Inferior parietal cortex (tissue), 1 donor: Measurements from ENCODE around the gene KSR2.

Source experiments
- DNase-seq: peaks from one replicate; pipeline ENCODE4 v3.0.0-alpha.2; 2016; ENCODE audit errors: extremely low spot score

KSR2 gene

DNA sequence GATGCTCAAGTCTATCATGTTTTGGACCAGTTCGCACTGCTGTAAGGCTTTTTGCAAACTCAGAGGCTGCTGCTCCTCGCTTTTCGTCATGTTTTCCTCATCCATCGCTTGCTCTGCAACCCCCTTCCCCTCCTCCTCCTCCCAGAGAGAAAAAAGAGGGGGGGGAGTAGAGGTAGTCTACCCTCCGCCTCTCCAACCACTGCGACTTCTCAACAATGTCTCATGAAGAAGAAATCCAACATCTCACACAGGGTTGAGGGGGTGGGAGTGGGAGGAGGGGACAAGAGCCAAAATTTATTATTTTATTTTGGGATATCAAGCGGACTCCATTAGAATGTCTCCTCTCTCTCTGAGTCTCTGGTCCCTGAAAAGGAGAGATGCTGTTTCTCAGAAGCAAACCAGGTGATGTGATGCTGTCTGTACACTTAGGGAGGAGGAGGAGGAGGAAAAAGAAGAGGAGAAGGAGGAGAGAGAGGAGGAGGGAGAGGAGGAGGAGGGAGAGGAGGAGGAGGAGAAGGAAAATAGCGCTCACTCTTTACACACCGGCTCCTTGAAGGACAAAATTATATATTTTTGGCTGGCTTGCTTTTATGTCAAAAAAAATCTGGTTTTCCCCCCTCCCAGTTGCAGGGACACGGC is 520 bp downstream of the KSR2 start:
- no peak for DNase-seq

DNA sequence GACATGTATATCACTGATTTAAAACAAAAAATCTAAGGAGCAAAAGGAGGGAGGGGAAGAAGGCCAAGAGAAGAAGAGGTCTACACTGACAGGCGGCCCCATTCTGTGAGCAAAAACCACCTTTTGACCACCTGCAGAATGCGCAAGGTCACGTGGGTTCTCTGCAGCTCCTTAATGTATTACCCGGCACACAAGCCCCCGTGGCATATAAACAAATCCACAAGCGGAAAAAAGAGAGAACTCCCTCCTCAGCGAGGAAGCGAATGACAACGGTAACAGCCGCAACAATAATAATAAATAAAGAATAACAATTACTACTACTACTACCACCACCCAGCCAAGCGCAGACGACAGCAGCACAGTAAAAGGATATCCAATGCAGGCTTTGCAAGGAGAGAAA is 1.3 kb downstream of the KSR2 start:
- DNase-seq = peak; percentile 17

DNA sequence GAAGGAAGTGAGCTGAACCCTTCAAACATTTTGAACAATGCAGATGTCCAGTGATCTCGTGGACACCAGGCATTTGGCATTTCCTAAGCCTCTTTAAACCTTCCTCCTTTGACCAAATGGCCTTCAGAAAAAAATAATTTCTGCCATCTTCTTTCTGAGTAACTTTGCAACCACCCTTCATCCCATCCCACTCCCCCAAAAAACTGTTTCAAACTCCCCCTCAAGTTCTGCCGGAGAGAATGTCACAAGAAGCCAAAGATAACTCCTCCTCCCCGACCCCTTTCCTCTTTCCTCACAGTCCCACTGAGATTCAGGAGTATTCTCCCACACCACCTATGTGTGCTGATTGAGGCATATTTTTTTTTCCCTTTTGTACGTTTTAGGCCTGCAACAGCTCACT is 1.7 kb downstream of the KSR2 start:
- no peak for DNase-seq

DNA sequence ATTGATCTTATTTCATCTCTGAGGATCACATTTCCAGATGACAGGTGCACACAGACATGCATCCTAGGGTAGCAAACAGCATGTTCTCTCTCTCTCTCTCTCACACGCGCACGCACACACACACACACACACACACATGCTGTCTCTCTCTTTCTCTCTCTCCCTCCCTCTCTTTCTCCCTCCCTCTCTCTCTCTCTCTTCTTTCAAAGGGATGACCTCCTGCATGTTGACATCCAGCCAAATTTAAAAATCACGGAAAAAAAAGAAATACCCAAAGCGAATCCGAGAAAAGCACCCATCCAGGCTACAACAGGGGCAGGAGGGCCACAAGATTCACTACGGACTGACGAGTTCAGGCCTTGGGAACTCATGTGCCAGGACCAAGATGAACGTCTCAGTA is 2.3 kb downstream of the KSR2 start:
- DNase-seq = no peak

DNA sequence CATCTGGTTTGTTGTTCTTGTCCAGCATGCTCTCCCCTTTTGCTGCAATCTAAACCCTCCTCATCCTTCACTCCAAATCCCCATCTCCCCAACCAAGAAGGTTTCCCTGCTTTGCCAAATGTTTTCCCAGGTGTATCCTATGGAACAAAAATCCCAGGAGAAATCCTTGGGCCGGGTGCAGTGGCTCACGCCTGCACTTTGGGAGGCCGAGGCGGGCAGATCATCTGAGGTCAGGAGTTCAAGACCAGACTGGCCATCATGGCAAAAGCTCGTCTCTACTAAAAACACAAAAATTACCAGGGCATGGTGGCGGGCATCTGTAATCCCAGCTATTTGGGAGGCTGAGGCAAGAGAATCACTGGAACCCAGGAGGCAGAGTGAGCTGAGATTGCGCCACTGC is 5.0 kb downstream of the KSR2 start:
- DNase-seq = no peak

DNA sequence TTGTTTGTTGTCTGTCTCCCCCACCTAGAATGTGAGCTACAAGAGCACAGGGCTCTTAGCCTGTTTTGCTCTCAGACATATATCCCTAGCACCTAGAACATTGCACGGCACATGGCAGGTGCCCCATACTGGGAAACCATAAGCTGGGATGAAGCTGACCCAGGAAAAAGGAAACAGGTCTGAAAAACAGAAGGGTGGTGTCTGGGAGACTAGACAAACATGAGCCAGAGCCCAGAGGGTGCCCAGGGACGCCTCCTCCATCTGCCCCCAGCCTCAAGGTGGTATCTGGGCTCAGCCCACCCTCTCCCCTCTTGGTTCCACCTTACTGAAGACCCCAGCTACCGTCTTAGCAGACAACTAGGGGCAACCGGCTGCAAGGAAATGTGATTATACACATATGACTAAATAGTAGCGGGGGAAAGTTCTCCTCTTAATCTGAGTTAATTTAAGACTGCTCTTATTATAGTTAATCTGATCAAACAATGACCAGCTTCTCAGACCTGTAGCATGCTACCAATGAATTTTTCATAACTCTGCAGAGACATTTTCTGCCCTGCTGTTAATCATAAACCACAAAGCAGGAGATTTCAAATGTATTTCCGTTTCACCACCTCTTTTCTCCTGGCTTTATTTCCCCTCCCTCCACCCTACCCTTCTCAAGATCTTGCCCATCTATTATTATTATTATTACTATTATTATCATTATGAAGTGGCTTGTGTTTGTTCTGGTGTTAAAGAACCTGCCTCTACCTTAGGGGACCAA is 31.9 kb downstream of the KSR2 start:
- DNase-seq = no peak

DNA sequence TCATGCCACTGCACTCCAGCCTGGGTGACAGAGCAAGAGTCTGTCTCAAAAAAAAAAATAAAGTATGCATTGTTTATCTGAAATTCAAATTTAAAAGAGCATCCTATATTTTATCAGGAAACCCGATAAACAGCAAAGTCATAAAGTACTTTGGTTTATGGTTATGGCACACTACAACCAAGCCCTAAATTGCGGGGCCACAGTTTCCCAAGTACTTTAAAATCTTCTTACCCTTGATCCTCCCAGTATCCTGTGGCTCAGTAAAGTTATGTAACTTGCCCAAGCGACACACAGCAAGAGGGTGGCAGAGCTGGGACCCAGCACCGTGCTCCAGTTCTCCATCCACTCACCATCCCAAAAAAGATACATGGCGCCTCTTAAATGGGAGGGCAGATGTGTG is 35.2 kb downstream of the KSR2 start:
- DNase-seq = no peak

DNA sequence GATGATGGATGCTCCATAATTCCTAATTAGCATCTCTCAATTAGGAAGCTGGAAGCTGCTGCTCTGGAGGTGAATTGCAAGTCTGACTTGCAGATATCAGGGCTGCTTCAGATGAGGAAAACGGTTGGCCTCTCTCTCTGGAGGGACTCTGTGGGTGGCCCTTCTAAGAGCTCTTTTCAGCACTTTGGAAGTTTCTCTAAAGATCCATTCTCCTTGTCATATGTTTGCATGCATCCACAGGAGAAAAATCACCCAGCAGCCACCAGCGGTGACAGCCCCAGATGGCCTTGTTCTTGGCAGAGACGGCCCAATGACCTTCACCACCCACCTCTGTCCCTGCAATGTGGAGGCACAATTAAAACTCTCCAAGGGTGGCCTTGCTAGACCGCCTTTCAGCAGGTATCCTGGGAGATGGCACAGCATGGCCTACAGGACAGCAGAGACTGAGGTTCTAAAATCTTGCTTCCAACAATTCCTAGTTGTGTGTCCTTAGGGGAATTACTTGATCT is 42.3 kb downstream of the KSR2 start:
- no peak for DNase-seq

DNA sequence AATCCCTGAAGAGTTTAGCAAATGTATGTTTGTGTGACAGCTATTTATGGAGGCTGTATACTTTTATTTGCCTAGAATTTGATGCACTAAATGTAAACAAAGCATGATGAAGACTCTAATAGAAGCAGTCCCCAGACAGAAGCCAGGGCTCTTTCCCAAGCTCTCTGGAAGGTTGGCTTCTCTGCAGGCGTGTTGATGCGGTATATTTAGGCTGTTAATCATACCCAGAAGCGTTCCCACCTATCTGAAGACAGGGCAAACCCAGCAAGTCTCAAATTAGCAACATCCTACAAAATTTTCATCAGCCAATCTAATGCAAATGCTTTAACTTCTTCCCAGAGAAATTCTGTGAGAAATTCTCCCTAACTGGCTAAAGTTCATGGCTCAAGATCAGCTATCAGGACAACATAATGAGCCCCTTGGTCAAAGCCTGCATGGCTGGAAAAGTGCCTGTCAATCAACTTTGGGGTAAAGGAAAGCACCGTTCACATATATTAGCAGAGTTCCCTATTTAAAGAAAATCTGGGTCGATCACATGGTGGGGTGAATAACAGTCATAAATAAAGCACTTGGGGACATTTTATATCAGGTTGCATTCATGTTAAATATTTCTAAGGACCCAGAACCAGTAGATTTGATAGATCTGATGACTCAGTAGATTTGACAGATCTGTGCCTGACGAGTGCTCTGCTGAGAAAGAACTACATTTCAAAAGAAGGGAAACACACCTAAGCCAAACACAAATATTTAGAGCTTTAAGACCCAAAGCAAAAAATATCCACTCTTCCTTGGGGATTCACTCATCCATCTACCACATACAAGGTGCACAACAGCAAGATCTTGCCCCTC is 46.6 kb downstream of the KSR2 start:
- DNase-seq = peak; percentile 19

DNA sequence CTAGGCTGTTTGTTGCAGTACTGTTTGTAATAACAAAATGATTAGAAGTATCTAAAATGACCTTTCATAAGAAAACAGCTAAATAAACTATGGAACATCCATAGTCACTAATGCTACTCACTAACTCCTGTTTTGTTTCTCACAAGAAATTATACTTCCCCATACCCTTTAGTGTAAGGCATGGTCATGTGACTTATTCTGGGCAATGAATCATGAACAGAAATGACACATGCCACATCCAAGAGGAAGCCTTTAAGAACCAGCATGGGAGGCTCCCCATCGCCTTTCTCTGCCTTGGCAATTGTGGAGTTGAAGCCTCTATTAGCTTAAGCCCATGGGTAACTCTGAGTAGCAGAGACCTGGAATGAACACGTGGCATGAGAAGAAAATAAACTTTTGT is 49.3 kb downstream of the KSR2 start:
- DNase-seq = no peak

DNA sequence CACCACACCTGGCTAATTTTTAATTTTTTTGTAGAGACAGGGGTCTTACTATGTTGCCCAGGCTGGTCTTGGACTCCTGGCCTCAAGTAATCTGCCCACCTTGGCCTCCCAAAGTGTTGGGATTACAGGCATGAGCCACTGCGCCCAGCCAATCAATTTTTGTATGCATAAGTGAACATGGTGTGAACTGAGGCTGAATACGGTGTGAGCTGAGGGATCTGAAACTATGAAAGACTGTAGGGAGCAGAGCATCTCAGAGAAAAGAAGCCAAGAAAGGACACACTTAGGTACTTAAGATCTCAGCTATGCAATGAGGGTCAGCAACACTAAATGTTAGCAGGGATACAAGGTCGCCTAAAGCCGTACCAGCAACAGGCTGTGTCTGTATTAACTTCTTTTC is 54.1 kb downstream of the KSR2 start:
- DNase-seq = no peak

DNA sequence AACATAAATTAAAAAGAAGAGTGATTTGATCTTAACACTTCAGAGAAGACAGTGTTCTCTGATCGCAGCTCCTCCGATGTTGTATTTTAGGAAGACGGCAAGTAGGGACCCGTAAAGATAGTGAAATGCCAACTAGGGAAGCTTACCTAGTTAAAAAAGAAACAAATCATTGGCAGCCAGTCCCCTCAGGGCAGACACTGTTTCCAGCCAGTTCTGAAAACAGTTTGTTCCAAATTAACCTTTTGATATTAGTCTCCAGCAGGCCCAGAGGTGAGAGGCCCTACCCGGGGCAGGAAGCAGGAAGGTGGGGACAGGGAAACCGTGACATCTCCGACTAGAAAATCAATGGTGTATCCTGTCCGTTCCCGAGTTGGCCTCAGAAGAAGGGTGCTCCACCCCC is 56.0 kb downstream of the KSR2 start:
- DNase-seq = no peak

DNA sequence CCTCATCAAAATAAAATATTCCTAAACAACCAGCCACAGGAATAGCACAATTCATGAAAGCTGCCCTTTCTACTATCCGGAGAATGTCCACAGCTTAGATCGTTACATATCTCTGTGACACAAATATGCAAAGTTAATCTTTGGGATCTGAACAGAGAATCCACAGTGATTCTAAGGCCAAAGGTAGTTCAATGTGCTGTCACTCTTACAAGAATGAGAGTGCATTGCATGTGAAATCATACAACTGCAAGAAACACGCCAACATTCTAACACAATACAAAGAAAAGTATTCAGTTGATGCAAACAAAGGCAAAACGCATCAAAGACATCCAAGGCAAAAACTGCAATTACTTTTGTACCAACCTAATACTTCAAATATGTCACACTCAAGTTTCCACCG is 60.4 kb downstream of the KSR2 start:
- DNase-seq = no peak

DNA sequence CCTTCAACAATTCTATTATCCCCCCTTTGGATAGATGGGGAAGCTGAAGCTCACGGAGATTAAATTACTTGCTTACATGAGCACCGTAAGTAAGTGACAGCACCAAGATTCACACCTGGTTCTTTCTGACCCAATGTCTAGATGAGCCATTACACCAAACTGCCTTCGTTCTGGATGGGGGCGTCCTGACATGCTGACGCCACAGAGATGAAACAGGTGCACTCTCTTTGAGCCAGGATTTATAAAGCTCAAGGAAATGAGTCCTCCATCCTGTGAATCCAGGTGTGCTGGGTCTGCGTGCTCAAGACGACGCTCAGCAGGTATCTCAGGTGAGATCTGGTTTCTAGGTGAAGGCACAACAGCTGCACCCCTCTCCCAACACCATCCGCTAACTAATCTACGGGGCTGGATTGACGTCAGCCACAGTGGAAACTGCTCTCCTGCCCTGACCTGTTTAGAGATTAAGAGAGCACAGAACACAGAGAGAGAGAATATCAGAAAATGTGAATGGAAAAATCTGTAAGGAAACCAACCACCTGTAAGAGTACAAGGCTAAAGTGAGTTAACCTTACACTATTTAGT is 61.6 kb downstream of the KSR2 start:
- no peak for DNase-seq

DNA sequence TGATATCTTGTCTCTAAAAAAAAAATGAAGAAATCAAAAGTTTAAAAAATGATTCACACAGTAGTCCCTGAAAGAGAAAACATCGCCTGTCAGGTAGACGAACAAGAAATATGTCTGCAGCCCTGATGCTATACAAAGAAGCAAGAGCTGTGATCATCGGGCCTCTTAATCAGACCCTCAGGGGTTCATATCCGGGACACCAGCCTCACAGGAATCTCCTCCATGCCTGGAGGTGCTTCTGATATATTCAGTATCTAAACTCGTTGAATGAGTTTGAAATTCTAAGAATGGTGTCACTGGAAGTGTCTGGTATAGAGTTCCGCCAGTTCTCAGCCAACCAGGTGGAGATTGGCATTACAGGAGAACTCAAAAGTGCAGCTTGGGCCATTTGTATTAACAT is 64.7 kb downstream of the KSR2 start:
- DNase-seq = no peak

DNA sequence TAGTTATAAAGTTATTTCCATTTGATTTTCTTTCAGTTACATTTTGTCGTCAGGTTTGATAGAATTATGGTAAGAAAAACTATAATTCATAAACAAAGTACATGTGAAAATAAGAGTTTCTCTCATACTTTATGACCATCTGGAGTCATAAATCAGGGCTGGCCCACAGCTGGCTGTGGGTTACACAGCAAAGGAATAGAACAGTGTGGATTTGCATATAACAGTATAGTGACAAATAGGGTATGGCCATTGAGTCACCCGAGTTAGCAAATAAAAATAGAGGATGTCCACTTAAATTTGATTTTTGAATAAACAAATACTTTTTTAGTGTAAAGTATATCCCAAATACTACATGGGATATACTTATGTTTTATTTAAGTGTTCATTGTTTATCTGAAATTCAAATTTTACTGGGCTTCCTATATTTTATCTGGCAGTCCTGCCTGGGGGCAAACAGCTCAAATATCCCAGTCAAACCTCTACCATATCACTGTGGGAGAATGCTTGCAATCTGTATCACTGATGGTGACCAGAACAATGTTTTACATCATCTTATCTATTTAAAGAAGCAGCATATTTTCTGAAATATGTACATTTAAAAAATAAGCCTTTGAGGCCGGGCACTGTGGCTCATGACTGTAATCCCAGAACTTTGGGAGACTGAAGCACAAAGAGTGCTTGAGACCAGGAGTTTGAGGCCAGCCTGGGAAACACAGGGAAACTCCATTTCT is 65.5 kb downstream of the KSR2 start:
- no peak for DNase-seq

DNA sequence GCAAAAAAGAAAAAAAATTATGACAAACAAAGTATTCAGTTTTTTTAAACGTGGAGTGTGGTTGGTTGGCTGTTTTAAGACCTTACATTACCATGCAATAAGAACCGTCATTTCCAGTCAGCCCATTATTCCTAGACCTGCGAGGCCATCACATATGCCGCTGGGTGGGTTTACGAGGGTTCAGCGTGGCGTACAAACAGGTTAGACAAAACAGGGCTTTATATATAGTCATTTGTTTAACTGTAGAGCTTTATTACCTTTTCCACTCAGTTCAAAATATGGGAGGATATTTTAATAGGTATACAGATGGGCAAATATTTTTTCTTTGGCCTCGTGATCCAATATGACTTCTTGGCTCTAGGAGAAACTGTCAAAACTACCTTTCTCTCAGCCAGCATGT is 67.2 kb downstream of the KSR2 start:
- DNase-seq = no peak

DNA sequence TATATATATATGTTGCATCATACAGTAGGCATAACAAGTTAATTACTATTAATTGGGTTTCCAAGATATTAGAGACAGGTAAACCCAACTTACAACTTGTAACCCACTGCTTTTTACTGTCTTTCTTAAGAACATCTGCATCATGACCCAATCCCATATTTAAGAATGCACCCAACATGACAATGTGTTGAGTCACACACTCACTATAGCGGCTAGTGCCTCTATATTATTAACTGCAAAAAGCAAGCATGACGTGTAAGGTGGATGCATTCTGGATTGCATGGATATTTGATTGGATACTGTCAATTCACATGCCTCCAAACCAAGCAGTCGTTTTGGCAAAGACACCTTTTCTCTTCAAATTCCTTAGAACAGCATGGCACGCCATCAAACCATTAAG is 68.2 kb downstream of the KSR2 start:
- DNase-seq = no peak

DNA sequence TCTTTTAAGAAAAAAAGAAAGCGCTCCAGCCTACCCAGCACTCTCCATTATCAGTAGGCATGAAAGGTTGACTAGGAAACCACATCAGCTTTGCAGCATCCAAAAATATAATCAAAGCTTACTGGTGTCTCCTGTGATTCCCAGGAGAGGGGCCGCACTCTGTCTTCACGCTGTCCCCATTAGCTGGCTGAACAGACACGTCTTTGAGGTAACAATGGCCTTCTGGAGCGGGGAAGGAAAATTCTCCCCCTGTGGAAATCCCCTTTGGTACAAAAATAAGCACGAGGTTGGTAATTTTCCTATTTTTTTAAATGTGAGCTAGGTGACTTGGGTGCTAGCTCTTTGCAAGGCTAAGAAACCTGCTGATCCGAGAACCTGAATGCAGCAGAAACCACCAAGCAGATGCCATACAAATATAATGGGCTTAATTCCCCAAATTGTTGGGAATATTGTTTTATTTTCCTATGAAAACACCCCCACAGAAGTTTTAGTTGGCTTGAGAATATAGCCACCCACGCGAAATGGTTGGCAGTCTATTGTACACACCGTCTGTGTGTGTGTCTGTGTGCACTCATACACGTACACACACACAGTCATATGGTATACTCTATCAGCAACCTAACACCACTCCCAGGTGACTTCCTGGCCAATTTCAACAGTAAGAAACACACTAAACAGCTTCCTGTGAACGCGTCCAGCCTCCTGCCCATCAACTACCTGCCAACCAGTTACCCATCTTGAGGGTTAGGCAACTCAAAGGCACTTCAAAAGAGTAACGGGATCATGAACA is 71.2 kb downstream of the KSR2 start:
- no peak for DNase-seq

DNA sequence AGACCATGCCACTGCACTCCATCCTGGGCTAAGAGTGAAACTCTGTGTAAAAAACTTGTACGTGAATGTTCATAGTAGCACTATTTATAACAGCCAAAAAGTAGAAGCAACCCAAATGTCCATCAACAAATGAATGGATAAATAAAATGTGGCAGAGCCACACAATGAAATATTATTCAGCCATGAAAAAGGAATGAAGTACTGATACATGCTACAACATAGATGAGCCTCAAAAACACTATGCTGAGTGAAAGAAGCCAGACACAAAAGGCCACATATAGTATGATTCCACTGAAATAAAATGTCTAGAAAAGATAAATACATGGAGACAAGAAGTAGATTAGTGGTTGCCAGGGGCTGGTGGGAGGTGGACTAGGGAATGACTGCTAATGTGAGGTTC is 72.8 kb downstream of the KSR2 start:
- DNase-seq = no peak

DNA sequence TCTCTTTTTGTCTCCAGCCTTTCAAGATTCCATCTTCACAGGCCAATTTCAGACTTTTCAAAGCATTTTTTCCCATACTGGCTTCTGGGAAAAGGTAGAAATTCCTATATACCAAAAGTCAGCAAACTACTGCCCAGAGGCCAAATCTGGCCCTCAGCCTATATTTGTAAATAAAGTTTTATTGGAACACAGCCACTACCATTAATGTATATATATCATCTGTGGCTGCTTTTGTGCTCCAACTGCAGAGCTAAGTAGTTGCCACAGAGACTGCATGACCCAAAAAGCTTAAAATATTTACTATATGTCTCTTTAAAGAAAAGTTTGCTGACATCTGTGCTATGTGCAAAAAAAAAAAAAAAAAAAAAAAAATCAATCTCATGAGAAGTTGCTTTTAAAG is 76.3 kb downstream of the KSR2 start:
- no peak for DNase-seq
